Testis (tissue), 3 donors: Measurements from ENCODE around the gene RPL11. TPM values are rescaled to one million over a fixed set of nuclear protein-coding genes. Genes with fewer than 3 reads are reported as not detected.
"Not testable (repeated sequence)": the region's sequence is repeated elsewhere in the genome, so short reads cannot be mapped to it uniquely, and the experiment has no call there.

Experiments
- DNase-seq: peaks from one replicate; pipeline ENCODE4 v3.0.0-alpha.2; 2019
- H3K27ac ChIP-seq, 2 donors: fragments of 200-600 bp; sonication (generic); one replicate each; pipeline ENCODE4 v1.5.1; 2019
- H3K27me3 ChIP-seq: fragments of 200-600 bp; sonication (generic); one replicate; pipeline ENCODE4 v1.5.1; 2019
- H3K36me3 ChIP-seq: fragments of 200-600 bp; sonication (generic); one replicate; pipeline ENCODE4 v1.5.1; 2017; ENCODE audit warnings: low read depth; ENCODE audit errors: missing control alignments
- H3K4me1 ChIP-seq: fragments of 200-600 bp; sonication (generic); one replicate; pipeline ENCODE4 v1.5.1; 2019
- H3K4me3 ChIP-seq, 2 donors: fragments of 200-600 bp; sonication (generic); one replicate each; pipeline ENCODE4 v1.5.1; 2017 to 2019
- H3K9me3 ChIP-seq: fragments of 200-600 bp; sonication (generic); one replicate; pipeline ENCODE4 v1.5.1; 2017
- CTCF ChIP-seq, 3 experiments: fragments of 450-650 bp in 2 of 3; fragments of 200-600 bp in 1 of 3; sonication (generic) in 1 of 3; IDR thresholded peaks; one replicate each; pipeline ENCODE4 v1.5.1; 2016 to 2019; ENCODE audit warnings: antibody characterized with exemption in 3 of 3, mild to moderate bottlenecking in 2 of 3, moderate library complexity in 1 of 3
- POLR2A ChIP-seq: fragments of 450-650 bp; IDR thresholded peaks from one replicate; pipeline ENCODE4 v1.6.1; 2017; ENCODE audit warnings: antibody characterized with exemption, mild to moderate bottlenecking, moderate library complexity
- WGBS, 2 donors: methylation state at CpG; one replicate each; pipeline ENCODE4 v1.1.5; 2018; 5-methylcytosine and 5-hydroxymethylcytosine counted together
- intact Hi-C: fragments of 100-400 bp; cut with DNase I; formaldehyde crosslinking; loops from one replicate; pipeline ENCODE4 v1.15.1; 2023; ENCODE audit warnings: low total_unique reads
- polyA plus RNA-seq: library from polyadenylated mRNA; stranded (reverse); fragments of 350-450 nt; fragmentation: Illumina TruSeq; extraction: RNeasy Lipid Tissue Mini Kit (QIAGEN cat#74804); gene quantifications from one replicate; pipeline ENCODE4 v1.2.3, GENCODE V29; 2014; ENCODE audit warnings: low read depth, low replicate concordance; ENCODE audit not compliant: insufficient read depth
- total RNA-seq, 2 donors: library from RNA; depleted of rRNA; stranded (reverse); fragments of >200 nt; gene quantifications; one replicate each; pipeline ENCODE4 v1.2.3, GENCODE V29; 2016

Gene RPL11
- total and polyA plus RNA-seq, 3 donors from 2014 or later, result 308 to 1,029 (median 532) TPM

DNA sequence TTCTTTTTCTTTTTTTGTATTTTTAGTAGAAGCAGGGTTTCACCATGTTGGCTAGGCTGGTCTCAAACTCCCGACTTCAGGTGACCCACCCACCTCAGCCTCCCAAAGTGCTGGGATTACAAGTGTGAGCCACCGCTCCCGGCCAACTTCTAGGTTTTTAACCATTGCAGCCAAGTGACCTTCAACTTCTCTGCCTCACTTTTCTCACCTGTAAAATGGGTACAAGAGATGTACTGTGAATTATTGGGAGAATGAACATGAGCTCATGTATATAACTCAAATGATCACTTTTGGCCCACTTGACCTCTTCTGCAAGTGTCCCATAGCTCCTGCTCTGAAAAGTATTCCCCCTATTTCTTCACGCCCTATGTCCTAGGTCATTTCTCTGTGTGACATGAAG lies 11.8 kb upstream of the RPL11 start:
- intact Hi-C loops, result no loop called here
- Histone ChIP-seq H3K36me3 (no peaks in the 10 kb centered on the region), H3K4me1 (no peaks in the 10 kb centered on the region), H3K27me3 (no peaks in the 10 kb centered on the region), H3K27ac (no peak overlapping the region), H3K4me3 (no peak overlapping the region), H3K9me3 (no peaks in the 10 kb centered on the region)
- WGBS, 2 donors, result 82 to 95% methylated on average over 4 of the region's 4 CpGs
- TF ChIP-seq CTCF (IDR thresholded peaks at IDR 0.05), result no peak
- TF ChIP-seq POLR2A, result no peak
- DNase-seq, result no peak

DNA sequence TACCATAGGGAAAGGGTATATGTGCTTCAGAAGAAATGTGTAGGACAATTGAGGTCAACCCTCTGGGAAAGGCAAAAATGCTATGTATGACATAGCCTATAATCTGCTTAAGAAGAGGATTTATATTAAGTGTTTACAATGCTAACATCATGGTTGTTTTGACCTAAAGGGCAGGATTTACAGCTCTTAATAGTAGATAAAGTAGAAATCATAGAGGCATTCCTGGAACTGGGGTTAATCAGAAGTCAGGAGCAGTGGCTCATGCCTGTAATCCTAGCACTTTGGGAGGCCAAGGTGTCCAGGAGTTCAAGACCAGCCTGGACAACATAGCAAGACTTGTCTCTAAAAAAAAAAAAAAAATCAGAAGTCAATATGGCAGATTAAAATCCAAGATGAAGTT lies 8.7 kb upstream of the RPL11 start:
- H3K27ac ChIP-seq, result no peak overlapping the region
- no peak overlapping the region for H3K4me3 ChIP-seq
- H3K4me1 ChIP-seq, result no peaks in the 10 kb centered on the region
- DNase-seq, result no peak
- no peak for TF ChIP-seq POLR2A
- no peak for TF ChIP-seq CTCF (IDR thresholded peaks at IDR 0.05)
- H3K36me3 ChIP-seq, result no peaks in the 10 kb centered on the region
- no peaks in the 10 kb centered on the region for H3K9me3 ChIP-seq
- H3K27me3 ChIP-seq, result no peaks in the 10 kb centered on the region
- intact Hi-C loops, result no loop called here

DNA sequence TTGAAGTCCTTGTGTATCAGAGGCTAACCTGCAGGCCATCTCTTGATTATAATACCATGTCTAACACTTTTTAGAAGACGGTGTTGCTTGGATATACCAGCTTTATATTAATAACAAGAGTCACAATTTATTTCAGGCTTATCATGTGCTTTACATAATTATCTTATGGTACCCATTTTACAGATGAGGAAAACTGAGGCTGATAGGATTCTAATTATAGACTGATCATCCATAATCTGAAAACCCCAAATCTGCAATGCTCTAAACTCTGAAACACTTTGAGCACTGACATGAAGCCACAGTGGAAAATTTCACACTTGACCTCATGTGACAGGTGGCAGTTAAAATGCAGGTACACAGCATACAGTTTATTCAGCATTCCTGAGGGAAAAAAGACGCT lies 7.2 kb upstream of the RPL11 start:
- TF ChIP-seq POLR2A (no peak), CTCF (IDR thresholded peaks at IDR 0.05) (no peak)
- H3K36me3 ChIP-seq, result no peaks in the 10 kb centered on the region
- WGBS, 2 donors, result 79% methylated on average over 2 of the region's 2 CpGs
- intact Hi-C loops, result no loop called here
- DNase-seq, result no peak
- H3K27me3 ChIP-seq, result no peaks in the 10 kb centered on the region
- H3K4me3 ChIP-seq, result no peak overlapping the region
- no peaks in the 10 kb centered on the region for H3K9me3 ChIP-seq
- H3K27ac ChIP-seq, result no peak overlapping the region
- H3K4me1 ChIP-seq, result no peaks in the 10 kb centered on the region

GRCh38 chr1:23685197-23685596 lies 6.4 kb upstream of the RPL11 start:
- H3K27ac ChIP-seq, H3K27me3 ChIP-seq, intact Hi-C loops, DNase-seq, H3K9me3 ChIP-seq, H3K4me1 ChIP-seq, H3K4me3 ChIP-seq, H3K36me3 ChIP-seq: not testable (repeated sequence)
- 68% methylated on average over 7 of the region's 7 CpGs for WGBS, 2 donors

DNA sequence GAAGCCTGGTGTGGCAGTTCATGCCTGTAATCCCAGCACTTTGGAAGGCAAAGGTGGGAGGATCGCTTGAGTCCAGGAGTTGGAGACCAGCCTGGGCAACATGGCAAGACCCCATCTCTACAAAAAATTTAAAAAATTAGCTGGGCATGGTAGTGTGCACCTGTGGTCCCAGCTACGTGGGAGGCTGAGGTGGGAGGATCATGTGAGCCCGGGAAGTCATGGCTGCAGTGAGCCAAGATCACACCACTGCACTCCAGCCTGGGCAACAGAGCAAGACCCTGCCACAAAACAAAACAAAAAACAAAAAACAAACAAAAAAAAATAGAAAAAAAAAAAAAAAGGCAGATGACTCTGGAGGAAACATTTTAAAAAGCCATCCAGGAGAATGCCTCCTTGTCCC lies 3.9 kb upstream of the RPL11 start:
- intact Hi-C loops, DNase-seq, H3K9me3 ChIP-seq, H3K4me1 ChIP-seq, H3K27ac ChIP-seq, H3K27me3 ChIP-seq, H3K36me3 ChIP-seq: not testable (repeated sequence)
- 67 to 71% methylated on average over 3 of the region's 3 CpGs for WGBS, 2 donors
- peak overlapping the region in 1 of 2 donors; percentile 35 for H3K4me3 ChIP-seq

- DNase-seq, H3K4me1 ChIP-seq, intact Hi-C loops, H3K27me3 ChIP-seq, H3K36me3 ChIP-seq, H3K27ac ChIP-seq, H3K9me3 ChIP-seq: not testable (repeated sequence)
- H3K4me3 ChIP-seq, result peak overlapping the region; percentile 34 to 35
- WGBS, 2 donors, result 81% methylated on average over 8 of the region's 33 CpGs; no CpG with 5 or more reads in 1 of the 2 donors
These were observed 3.3 kb upstream of the RPL11 start for GRCh38 chr1:23688281-23688680.
